GM23248 (cell line): ENCODE data around the gene TLE2. TPM values are rescaled to one million over a fixed set of nuclear protein-coding genes. Genes with fewer than 3 reads are reported as not detected.

Experiments
- DNase-seq: peaks from one replicate; pipeline ENCODE4 v3.0.0-alpha.2; 2015
- H2AFZ ChIP-seq: fragments of 200-600 bp; sonication (generic); 2 replicates; pipeline ENCODE4 v1.6.1; 2016; ENCODE audit warnings: antibody characterized with exemption
- H3F3A ChIP-seq: fragments of 200-600 bp; sonication (generic); 2 replicates; pipeline ENCODE4 v1.6.1; 2016; ENCODE audit warnings: mild to moderate bottlenecking, antibody characterized with exemption, mixed run types; ENCODE audit not compliant: insufficient read depth
- H3K27ac ChIP-seq: fragments of 200-600 bp; sonication (generic); 2 replicates; pipeline ENCODE4 v1.5.1; 2016; ENCODE audit warnings: mild to moderate bottlenecking
- H3K27me3 ChIP-seq: fragments of 200-600 bp; sonication (generic); replicated peaks from 2 replicates; pipeline ENCODE4 v1.6.1; 2016; ENCODE audit warnings: mild to moderate bottlenecking; ENCODE audit not compliant: insufficient read depth
- H3K36me3 ChIP-seq: fragments of 200-600 bp; sonication (generic); 2 replicates; pipeline ENCODE4 v1.6.1; 2016; ENCODE audit warnings: low read depth, mild to moderate bottlenecking
- H3K4me1 ChIP-seq: fragments of 200-600 bp; sonication (generic); 2 replicates; pipeline ENCODE4 v1.6.1; 2016; ENCODE audit warnings: mild to moderate bottlenecking; ENCODE audit not compliant: insufficient read depth
- H3K4me2 ChIP-seq: fragments of 200-600 bp; sonication (generic); one replicate; pipeline ENCODE4 v1.6.1; 2016; ENCODE audit warnings: mild to moderate bottlenecking; ENCODE audit not compliant: unreplicated experiment
- H3K4me3 ChIP-seq: fragments of 200-600 bp; sonication (generic); 2 replicates; pipeline ENCODE4 v1.5.1; 2016; ENCODE audit warnings: mild to moderate bottlenecking
- H3K79me2 ChIP-seq: fragments of 200-600 bp; sonication (generic); 2 replicates; pipeline ENCODE4 v1.6.1; 2016; ENCODE audit warnings: mild to moderate bottlenecking; ENCODE audit not compliant: insufficient read depth
- H3K9ac ChIP-seq: fragments of 200-600 bp; sonication (generic); 2 replicates; pipeline ENCODE4 v1.6.1; 2016; ENCODE audit warnings: mild to moderate bottlenecking
- H3K9me2 ChIP-seq: fragments of 200-600 bp; sonication (generic); 2 replicates; pipeline ENCODE4 v1.6.1; 2016; ENCODE audit warnings: mixed run types, mild to moderate bottlenecking, moderate library complexity; ENCODE audit not compliant: insufficient read depth
- H3K9me3 ChIP-seq: fragments of 200-600 bp; sonication (generic); one replicate; pipeline ENCODE4 v1.6.1; 2017; ENCODE audit warnings: low read depth
- H4K20me1 ChIP-seq: fragments of 200-600 bp; sonication (generic); 2 replicates; pipeline ENCODE4 v1.6.0; 2016; ENCODE audit not compliant: insufficient read depth
- EZH2 ChIP-seq: fragments of 200-600 bp; sonication (generic); IDR thresholded peaks from 2 replicates; pipeline ENCODE4 v1.6.1; 2018; ENCODE audit warnings: antibody characterized with exemption, mild to moderate bottlenecking; ENCODE audit not compliant: insufficient read depth, poor library complexity, severe bottlenecking
- EZH2phosphoT487 ChIP-seq: fragments of 200-600 bp; sonication (generic); IDR thresholded peaks from 2 replicates; pipeline ENCODE4 v1.6.1; 2018; ENCODE audit warnings: antibody characterized with exemption, moderate library complexity, mild to moderate bottlenecking, low read depth; ENCODE audit not compliant: insufficient read depth
- WGBS, 2 experiments: methylation state at CpG; one replicate each; pipeline ENCODE4 v1.1.6; 2015 to 2017; ENCODE audit warnings: low lambda C conversion rate in 2 of 2, low coverage in 1 of 2; ENCODE audit errors: missing lambda C conversion rate in 2 of 2; 5-methylcytosine and 5-hydroxymethylcytosine counted together
- in situ Hi-C: fragments of 300-500 bp; cut with MboI; formaldehyde crosslinking; loops from 2 replicates; pipeline ENCODE4 v1.15.0; 2020
- polyA plus RNA-seq: library from polyadenylated mRNA; unstranded; fragments of >200 nt; fragmentation: Nextera tagmentation; extraction: Ambion mirVana; gene quantifications from 2 replicates; pipeline ENCODE4 v1.2.1, GENCODE V29; 2016
- total RNA-seq: library from RNA; depleted of rRNA; stranded (reverse); fragments of >200 nt; shearing (Covaris generic); gene quantifications from 2 replicates; pipeline ENCODE4 v1.2.3, GENCODE V29; 2014

TLE2 gene
- total and polyA plus RNA-seq, 2 experiments from 2014 or later = 3.6 to 10.1 TPM

DNA sequence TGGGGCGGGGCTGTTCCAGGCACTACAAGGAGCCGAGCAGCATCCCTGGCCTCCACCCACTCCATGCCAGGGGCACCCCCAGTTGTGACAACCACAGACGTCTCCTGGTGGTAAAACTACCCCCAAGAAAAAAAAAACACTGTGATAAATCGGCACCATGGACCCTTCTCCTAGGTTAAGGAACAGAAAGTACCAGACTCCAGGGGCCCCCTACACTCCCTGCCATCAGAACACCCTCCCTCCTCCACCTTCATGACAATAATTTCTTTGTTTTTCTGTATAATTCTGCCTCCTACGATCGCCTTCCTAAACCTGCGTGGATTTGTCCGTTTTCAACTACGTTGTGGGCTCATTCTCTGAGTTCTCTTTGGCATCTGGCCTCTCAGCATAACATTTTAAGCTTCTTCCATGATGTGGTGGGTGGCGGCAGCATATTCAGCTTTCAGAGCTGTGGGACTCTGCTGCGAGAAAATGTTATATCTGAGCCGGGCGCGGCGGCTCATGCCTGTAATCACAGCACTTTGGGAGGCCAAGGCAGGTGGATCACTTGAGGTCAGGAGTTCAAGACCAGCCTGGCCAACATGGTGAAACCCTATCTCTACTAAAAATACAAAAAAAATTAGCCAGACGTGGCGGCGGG is 8.6 kb downstream of the TLE2 start:
- Histone ChIP-seq H3K4me3 (no peak overlapping the region), H3K79me2 (no peaks in the 10 kb centered on the region), H3K27me3 (no peaks in the 10 kb centered on the region), H3K36me3 (no peaks in the 10 kb centered on the region), H3K4me2 (no peak overlapping the region), H3K9me2 (no peaks in the 10 kb centered on the region), H3K4me1 (no peaks in the 10 kb centered on the region), H3K9me3 (no peaks in the 10 kb centered on the region), H3F3A (no peaks in the 10 kb centered on the region), H2AFZ (no peak overlapping the region), H3K9ac (no peak overlapping the region), H3K27ac (no peak overlapping the region), H4K20me1 (no peaks in the 10 kb centered on the region)
- in situ Hi-C loops = no loop called here
- no peak for DNase-seq
- 81 to 82% methylated on average over 18 of the region's 18 CpGs for WGBS, 2 experiments
- no peak for TF ChIP-seq EZH2phosphoT487
- TF ChIP-seq EZH2 = no peak

DNA sequence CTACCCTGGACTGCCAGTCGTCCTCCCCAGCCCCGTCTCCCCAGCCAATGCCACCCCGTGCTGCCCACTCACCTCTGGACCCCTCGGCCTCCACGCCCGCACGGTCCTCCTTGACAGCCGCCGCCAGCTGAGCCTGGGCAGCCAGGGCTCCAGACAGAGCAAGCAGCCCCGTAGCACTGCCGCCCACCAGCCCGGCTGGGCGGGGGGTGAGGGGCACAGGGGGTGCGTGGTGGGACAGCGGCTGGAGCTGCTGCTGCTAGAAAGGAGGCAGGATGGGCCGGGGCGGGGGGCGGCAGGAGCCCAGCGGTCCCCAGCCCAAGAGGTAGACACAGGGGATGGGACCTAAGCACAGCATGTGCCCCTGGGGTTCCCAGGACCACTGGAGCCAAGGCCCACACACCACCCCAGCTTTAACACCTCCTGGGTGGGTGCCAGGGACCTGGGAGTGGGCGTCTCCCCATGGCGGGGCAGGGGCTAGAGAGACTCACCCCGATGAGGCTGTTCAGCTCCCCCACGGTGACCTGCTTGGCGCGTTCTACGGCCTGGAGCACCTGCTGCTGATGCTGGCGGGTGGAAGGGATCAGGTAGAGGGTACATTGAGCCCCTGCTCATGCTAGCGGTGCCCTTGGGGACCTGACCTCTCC is 9.7 kb downstream of the TLE2 start:
- Histone ChIP-seq H4K20me1 (no peaks in the 10 kb centered on the region), H3K4me3 (no peak overlapping the region), H3K36me3 (no peaks in the 10 kb centered on the region), H3K9me2 (no peaks in the 10 kb centered on the region), H3K79me2 (no peaks in the 10 kb centered on the region), H3K4me1 (no peaks in the 10 kb centered on the region), H3K27ac (no peak overlapping the region), H2AFZ (no peak overlapping the region), H3F3A (no peaks in the 10 kb centered on the region), H3K9me3 (no peaks in the 10 kb centered on the region), H3K27me3 (no peaks in the 10 kb centered on the region), H3K9ac (no peak overlapping the region), H3K4me2 (no peak overlapping the region)
- no peak for DNase-seq
- WGBS, 2 experiments = 89 to 93% methylated on average over 22 to 28 of the region's 28 CpGs
- in situ Hi-C loops = no loop called here
- TF ChIP-seq EZH2phosphoT487 = no peak
- no peak for TF ChIP-seq EZH2

DNA sequence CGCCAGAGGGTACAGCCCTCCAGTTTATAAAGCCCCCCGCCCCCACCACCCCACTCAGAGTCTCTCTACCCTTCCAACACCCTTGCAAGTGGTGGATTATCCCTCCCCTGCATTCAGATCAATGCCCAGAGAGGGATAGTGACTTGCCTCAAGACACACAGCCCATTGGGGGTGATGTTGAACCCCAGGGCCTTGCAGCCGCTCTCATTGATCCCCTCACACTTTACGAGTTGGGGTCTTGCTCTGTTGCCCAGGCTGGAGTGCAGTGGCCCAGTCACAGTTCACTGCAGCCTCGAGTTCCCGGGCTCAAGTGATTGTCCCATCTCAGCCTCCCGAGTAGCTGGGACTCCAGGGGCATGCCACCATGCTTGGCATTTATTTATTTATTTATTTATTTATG is 11.2 kb downstream of the TLE2 start:
- no peaks in the 10 kb centered on the region for H3K4me1 ChIP-seq
- no peak overlapping the region for H3K4me2 ChIP-seq
- in situ Hi-C loops = no loop called here
- H3K36me3 ChIP-seq = no peaks in the 10 kb centered on the region
- H3K9ac ChIP-seq = no peak overlapping the region
- H3K4me3 ChIP-seq = no peak overlapping the region
- WGBS, 2 experiments = 90 to 91% methylated on average over 7 of the region's 7 CpGs
- no peak overlapping the region for H2AFZ ChIP-seq
- no peaks in the 10 kb centered on the region for H4K20me1 ChIP-seq
- DNase-seq = no peak
- H3K9me3 ChIP-seq = no peaks in the 10 kb centered on the region
- H3K27me3 ChIP-seq = no peaks in the 10 kb centered on the region
- no peaks in the 10 kb centered on the region for H3K9me2 ChIP-seq
- no peaks in the 10 kb centered on the region for H3K79me2 ChIP-seq
- TF ChIP-seq EZH2 (no peak), EZH2phosphoT487 (no peak)
- H3F3A ChIP-seq = no peaks in the 10 kb centered on the region
- no peak overlapping the region for H3K27ac ChIP-seq

DNA sequence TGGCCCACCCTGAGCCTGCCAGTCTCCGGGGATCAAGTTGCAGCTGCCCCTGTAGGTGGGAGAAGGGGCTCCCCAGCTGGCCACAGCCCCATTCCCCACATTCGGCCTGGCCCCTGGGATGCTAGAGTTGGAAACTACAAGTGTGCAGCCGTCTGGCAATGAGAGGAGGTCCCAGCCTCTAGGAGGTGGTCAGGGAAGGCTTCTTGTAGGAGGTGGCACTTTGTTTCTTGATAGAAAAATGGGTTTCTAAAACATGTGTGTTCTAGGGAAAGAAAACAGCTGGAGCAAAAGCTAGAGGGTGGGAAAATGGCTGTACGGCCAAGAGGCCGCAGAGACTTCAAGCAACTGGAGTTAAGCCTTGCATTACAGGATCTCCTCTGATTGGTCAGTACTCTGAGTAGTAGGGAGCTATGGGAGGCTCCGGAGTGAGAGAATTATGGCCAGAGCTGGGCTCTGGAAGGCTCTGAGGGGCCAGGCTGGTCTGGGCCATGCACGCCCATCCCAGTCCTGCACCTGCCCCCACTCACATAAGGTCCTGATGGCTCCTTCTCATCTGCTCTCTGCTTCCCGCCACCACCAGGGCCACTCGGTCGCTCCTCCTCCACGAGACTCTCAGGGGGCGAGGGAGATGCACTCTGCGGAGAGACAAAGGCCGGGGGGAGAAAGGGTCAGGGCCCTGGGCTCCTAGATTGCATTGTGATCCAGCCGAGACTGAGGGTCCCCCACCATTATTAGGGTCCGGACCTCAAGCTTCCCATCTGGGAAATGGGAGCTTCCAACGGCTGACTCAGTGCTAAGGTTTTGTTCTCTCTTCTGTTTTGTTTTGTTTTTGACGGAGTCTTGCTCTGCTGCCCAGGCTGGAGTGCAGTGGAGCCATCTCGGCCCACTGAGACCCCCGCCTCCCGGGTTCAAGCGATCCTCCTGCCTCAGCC is 13.7 kb downstream of the TLE2 start:
- Histone ChIP-seq H3K27me3 (no peaks in the 10 kb centered on the region), H3K9me3 (no peaks in the 10 kb centered on the region), H3K4me1 (no peaks in the 10 kb centered on the region), H3K79me2 (no peaks in the 10 kb centered on the region), H2AFZ (no peak overlapping the region), H3K4me2 (no peak overlapping the region), H4K20me1 (no peaks in the 10 kb centered on the region), H3K36me3 (no peaks in the 10 kb centered on the region), H3K9ac (no peak overlapping the region), H3F3A (no peaks in the 10 kb centered on the region), H3K9me2 (no peaks in the 10 kb centered on the region), H3K27ac (no peak overlapping the region), H3K4me3 (no peak overlapping the region)
- TF ChIP-seq EZH2phosphoT487 = no peak
- no peak for TF ChIP-seq EZH2
- WGBS, 2 experiments = 87 to 88% methylated on average over 22 of the region's 22 CpGs
- in situ Hi-C loops = no loop called here
- DNase-seq = no peak
